ENCODE measurements around the gene STAT2. TPM values are rescaled to one million over a fixed set of nuclear protein-coding genes. Genes with fewer than 3 reads are reported as not detected.

Gene STAT2
- total RNA-seq, 1 donor from 2014 or later = 125 TPM

DNA sequence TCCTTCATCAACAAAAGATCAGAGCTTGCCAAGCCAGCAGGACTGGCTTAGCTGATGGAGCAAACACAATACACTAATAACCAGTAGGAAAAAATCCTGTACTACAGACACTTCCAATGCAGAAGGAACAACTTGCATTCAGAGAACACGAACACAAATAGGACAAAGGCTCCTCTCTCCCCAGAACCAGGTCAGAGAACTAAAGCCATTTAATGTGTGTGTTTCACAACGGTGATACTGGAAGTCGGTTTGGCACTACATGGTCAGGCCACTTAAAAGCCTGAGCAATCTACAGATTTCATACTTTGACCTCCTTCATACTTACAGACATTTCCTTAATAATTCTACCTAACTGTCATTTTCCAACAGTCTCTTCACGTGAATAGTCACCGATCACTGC lies 66.1 kb downstream of the STAT2 start:
- no peak for DNase-seq (ENCODE audit: low spot score)

Other genes starting within 250 kb of the STAT2 start
- 2,534 TPM for gene RPL41, start 243.5 kb downstream of the STAT2 start, total RNA-seq
- 5.4 TPM for gene ZC3H10, start 241.8 kb downstream of the STAT2 start, total RNA-seq
- 111 TPM for gene ESYT1, start 231.8 kb downstream of the STAT2 start, total RNA-seq
- 53.7 TPM for gene MYL6B, start 207.5 kb downstream of the STAT2 start, total RNA-seq
- 1,918 TPM for gene MYL6, start 201.7 kb downstream of the STAT2 start, total RNA-seq
- 115 TPM for gene SMARCC2, start 170.6 kb downstream of the STAT2 start, total RNA-seq
- 57.2 TPM for gene RNF41, start 138.2 kb downstream of the STAT2 start, total RNA-seq
- gene NABP2, start 135.8 kb downstream of the STAT2 start, total RNA-seq = 39.2 TPM
- gene SLC39A5, start 130.1 kb downstream of the STAT2 start, total RNA-seq = 49.9 TPM
- gene ANKRD52, start 101.7 kb downstream of the STAT2 start, total RNA-seq = 64.6 TPM
- 10.7 TPM for gene COQ10A, start 93.2 kb downstream of the STAT2 start, total RNA-seq
- gene CS, start 59.8 kb downstream of the STAT2 start, total RNA-seq = 156 TPM
- gene CNPY2, start 44.1 kb downstream of the STAT2 start, total RNA-seq = 140 TPM
- gene PAN2, start 26.1 kb downstream of the STAT2 start, total RNA-seq = 114 TPM
- 0.49 TPM for gene IL23A, start 21.2 kb downstream of the STAT2 start, total RNA-seq
- gene APOF, start 2.8 kb upstream of the STAT2 start, total RNA-seq = 0.20 TPM
- gene TIMELESS, start 89.3 kb upstream of the STAT2 start, total RNA-seq = 13.0 TPM
- not detected for gene MIP, start 94.5 kb upstream of the STAT2 start, total RNA-seq
- 4.0 TPM for gene SPRYD4, start 108.5 kb upstream of the STAT2 start, total RNA-seq
- gene GLS2, start 128.1 kb upstream of the STAT2 start, total RNA-seq = 1.8 TPM
- 49.6 TPM for gene RBMS2, start 161.7 kb upstream of the STAT2 start, total RNA-seq

All from mucosa of gallbladder (tissue), 1 donor.